ENCODE measurements around the gene KCNN4. TPM values are rescaled to one million over a fixed set of nuclear protein-coding genes. Genes with fewer than 3 reads are reported as not detected.
A peak's percentile ranks its signal among the peaks of the same experiment; 100 is the strongest.

The KCNN4 gene
- total and polyA plus RNA-seq, 2 of the 13 experiments (the other 11 are each of a cell fraction or from before 2014, with no cell fraction given), result 0.13 to 0.25 TPM

- TF ChIP-seq NFE2L2 (IDR thresholded peaks at IDR 0.05; ENCODE audit: low read length), result no peak
- no peak for TF ChIP-seq GABPA (IDR thresholded peaks at IDR 0.05; ENCODE audit: low read depth, low read length)
- TF ChIP-seq GABPA (CRISPR knock-in tag; IDR thresholded peaks at IDR 0.05; ENCODE audit: low read depth), result 0 out of 2 replicates have a peak, but pooled peaks have one; percentile 23
- no peak; the same call in 1 of the 2 replicates for TF ChIP-seq ZNF720 (CRISPR knock-in tag; IDR thresholded peaks at IDR 0.05)
- TF ChIP-seq SNRNP70 (IDR thresholded peaks at IDR 0.05; ENCODE audit: low read depth, low read length), result no peak
- peak; percentile 35; the same call in 1 of the 2 replicates for TF ChIP-seq RXRA (CRISPR knock-in tag; IDR thresholded peaks at IDR 0.05)
- TF ChIP-seq RARG (CRISPR knock-in tag; IDR thresholded peaks at IDR 0.05; ENCODE audit: low read depth), result no peak
- TF ChIP-seq REST (IDR thresholded peaks at IDR 0.05; ENCODE audit: borderline replicate concordance in 1 of 2, low read depth in 1 of 2, low read length in 2 of 2), result no peak
- no peak for TF ChIP-seq PLRG1 (conservative IDR thresholded peaks at IDR 0.05)
- TF ChIP-seq ZNF605 (CRISPR knock-in tag; IDR thresholded peaks at IDR 0.05), result no peak
- TF ChIP-seq MXD3 (CRISPR knock-in tag; IDR thresholded peaks at IDR 0.05), result 0 out of 2 replicates have a peak, but pooled peaks have one; percentile 60
- no peak for TF ChIP-seq GPN1 (CRISPR knock-in tag; IDR thresholded peaks at IDR 0.05; ENCODE audit: borderline replicate concordance)
- TF ChIP-seq SRSF1 (optimal IDR thresholded peaks at IDR 0.05; ENCODE audit: low read depth, low read length), result peak; percentile 78
- TF ChIP-seq HMG20B (CRISPR knock-in tag; conservative IDR thresholded peaks at IDR 0.05), result no peak
- no peak for TF ChIP-seq CEBPZ (IDR thresholded peaks at IDR 0.05; ENCODE audit: low read length)
- TF ChIP-seq MEIS1 (CRISPR knock-in tag; IDR thresholded peaks at IDR 0.05; ENCODE audit: borderline replicate concordance), result no peak
- TF ChIP-seq MED13 (CRISPR knock-in tag; IDR thresholded peaks at IDR 0.05), result no peak
- TF ChIP-seq AHR (CRISPR knock-in tag; IDR thresholded peaks at IDR 0.05), result no peak; the same call in 1 of the 2 replicates
- peak; percentile 56; the same call in 1 of the 2 replicates for TF ChIP-seq FOXK1 (CRISPR knock-in tag; IDR thresholded peaks at IDR 0.05; ENCODE audit: borderline replicate concordance, low read depth)
- TF ChIP-seq PHB2 (IDR thresholded peaks at IDR 0.05; ENCODE audit: partially characterized antibody), result no peak
- TF ChIP-seq SCMH1 (CRISPR knock-in tag; IDR thresholded peaks at IDR 0.05; ENCODE audit: borderline replicate concordance), result no peak
- TF ChIP-seq ZNF780A (CRISPR knock-in tag; IDR thresholded peaks at IDR 0.05), result no peak
- no peak for TF ChIP-seq RFX5 (IDR thresholded peaks at IDR 0.05; ENCODE audit: low read depth, low read length)
- TF ChIP-seq ZNF879 (CRISPR knock-in tag; IDR thresholded peaks at IDR 0.05), result no peak
- TF ChIP-seq ZSCAN12 (CRISPR knock-in tag; IDR thresholded peaks at IDR 0.05), result no peak
Measured at GRCh38 chr19:43754503-43755255, 26.1 kb downstream of the KCNN4 start, which contains the start of gene SMG9 (continued).
